ENCODE results near the gene GRM2.

DNA sequence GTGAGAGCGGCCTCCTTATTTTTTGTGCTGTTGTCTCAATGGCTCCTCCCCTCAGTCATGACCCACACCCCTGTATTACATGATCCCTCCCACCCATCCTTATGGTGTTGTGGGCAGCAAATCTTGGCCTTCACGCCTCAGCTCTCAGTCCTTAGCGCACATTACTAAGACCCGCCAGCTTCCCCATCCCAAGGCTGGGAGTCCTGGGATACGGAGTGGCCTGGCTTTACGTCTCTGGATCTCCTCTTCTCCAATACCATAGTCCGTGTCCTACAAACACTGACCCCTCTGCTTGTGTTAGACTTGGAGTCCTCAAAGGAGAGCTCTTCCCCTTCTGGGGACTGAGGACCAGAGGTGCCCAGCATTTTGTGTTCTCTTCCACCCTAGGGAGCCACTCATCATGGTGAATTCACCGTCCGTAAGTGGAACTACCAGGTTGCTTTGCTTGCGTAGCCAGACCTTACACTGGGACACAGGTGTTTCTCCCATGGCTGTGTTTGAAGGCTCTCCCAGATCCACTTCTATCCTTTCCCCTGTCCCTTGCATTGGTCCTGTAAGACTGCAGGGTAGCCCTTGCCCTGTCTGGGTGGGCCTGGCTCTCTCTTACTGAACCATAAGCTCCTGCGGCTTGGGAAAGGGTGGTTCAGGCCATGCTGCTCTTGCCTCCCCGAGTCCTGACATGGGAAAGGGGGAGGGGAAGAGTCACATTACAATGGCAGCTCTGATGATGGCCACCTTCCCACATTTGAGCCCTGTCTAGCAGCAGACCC lies 13.6 kb downstream of the GRM2 start:
- TF ChIP-seq POLR2AphosphoS5 (IDR thresholded peaks at IDR 0.05; ENCODE audit: low read length) (no peak), MTA2 (IDR thresholded peaks at IDR 0.05; ENCODE audit: low read depth) (no peak), EZH2 (IDR thresholded peaks at IDR 0.05; ENCODE audit: borderline replicate concordance, control insufficient read depth, low read depth, low read length) (no peak), SUZ12 (IDR thresholded peaks at IDR 0.05; ENCODE audit: unreplicated experiment) (no peak), NR2F1 (conservative IDR thresholded peaks at IDR 0.05) (no peak), CHD2 (IDR thresholded peaks at IDR 0.05; ENCODE audit: borderline replicate concordance, low read depth, low read length) (no peak), SIX5 (IDR thresholded peaks at IDR 0.05; ENCODE audit: low read depth, low read length, severe bottlenecking) (no peak)
- TF ChIP-seq, protein P1, sequence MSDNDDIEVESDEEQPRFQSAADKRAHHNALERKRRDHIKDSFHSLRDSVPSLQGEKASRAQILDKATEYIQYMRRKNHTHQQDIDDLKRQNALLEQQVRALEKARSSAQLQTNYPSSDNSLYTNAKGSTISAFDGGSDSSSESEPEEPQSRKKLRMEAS (IDR thresholded peaks at IDR 0.05; ENCODE audit: low read depth, low read length), result no peak
- TF ChIP-seq, protein P2, sequence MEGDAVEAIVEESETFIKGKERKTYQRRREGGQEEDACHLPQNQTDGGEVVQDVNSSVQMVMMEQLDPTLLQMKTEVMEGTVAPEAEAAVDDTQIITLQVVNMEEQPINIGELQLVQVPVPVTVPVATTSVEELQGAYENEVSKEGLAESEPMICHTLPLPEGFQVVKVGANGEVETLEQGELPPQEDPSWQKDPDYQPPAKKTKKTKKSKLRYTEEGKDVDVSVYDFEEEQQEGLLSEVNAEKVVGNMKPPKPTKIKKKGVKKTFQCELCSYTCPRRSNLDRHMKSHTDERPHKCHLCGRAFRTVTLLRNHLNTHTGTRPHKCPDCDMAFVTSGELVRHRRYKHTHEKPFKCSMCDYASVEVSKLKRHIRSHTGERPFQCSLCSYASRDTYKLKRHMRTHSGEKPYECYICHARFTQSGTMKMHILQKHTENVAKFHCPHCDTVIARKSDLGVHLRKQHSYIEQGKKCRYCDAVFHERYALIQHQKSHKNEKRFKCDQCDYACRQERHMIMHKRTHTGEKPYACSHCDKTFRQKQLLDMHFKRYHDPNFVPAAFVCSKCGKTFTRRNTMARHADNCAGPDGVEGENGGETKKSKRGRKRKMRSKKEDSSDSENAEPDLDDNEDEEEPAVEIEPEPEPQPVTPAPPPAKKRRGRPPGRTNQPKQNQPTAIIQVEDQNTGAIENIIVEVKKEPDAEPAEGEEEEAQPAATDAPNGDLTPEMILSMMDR (IDR thresholded peaks at IDR 0.05 in 2 of 3, conservative IDR thresholded peaks at IDR 0.05 in 1 of 3; ENCODE audit: control insufficient read depth in 2 of 3, extremely low read depth in 1 of 3, insufficient read depth in 1 of 3, low read depth in 3 of 3, low read length in 3 of 3), result no peak
